Stimulated activated CD4-positive, alpha-beta T cell treated with anti-CD3 and anti-CD28 coated beads, Interleukin-12 subunit alpha, Interleukin-12 subunit beta, amount 100 ng/mL, for 4 hours (primary cell): ENCODE measurements around the gene TPO.
"Not testable (repeated sequence)": the region's sequence is repeated elsewhere in the genome, so short reads cannot be mapped to it uniquely, and the experiment has no call there.

Experiments
- DNase-seq: peaks from one replicate; pipeline ENCODE4 v3.0.0-alpha.2; 2020

Gene TPO

GRCh38 chr2:1486670-1487069 lies 73.4 kb downstream of the TPO start:
- no peak for DNase-seq

GRCh38 chr2:1487758-1488157 lies 74.5 kb downstream of the TPO start:
- no peak for DNase-seq

GRCh38 chr2:1488181-1488671 lies 75.0 kb downstream of the TPO start:
- DNase-seq, result no peak

- DNase-seq, result no peak
Measured at GRCh38 chr2:1488851-1489250, 75.6 kb downstream of the TPO start.

GRCh38 chr2:1489486-1489885 lies 76.2 kb downstream of the TPO start:
- no peak for DNase-seq

- not testable (repeated sequence) for DNase-seq
Measured at GRCh38 chr2:1490381-1490780, 77.1 kb downstream of the TPO start.

GRCh38 chr2:1491751-1492150 lies 78.5 kb downstream of the TPO start:
- no peak for DNase-seq

GRCh38 chr2:1492231-1492630 lies 79.0 kb downstream of the TPO start:
- DNase-seq, result not testable (repeated sequence)

- no peak for DNase-seq
Measured at GRCh38 chr2:1492711-1493430, 79.6 kb downstream of the TPO start.

- no peak for DNase-seq
Measured at GRCh38 chr2:1493431-1494126, 80.3 kb downstream of the TPO start.

GRCh38 chr2:1494257-1494656 lies 81.0 kb downstream of the TPO start:
- DNase-seq, result no peak

GRCh38 chr2:1494906-1495305 lies 81.6 kb downstream of the TPO start:
- no peak for DNase-seq

GRCh38 chr2:1495676-1496358 lies 82.6 kb downstream of the TPO start:
- no peak for DNase-seq

GRCh38 chr2:1496359-1496821 lies 83.1 kb downstream of the TPO start:
- no peak for DNase-seq

GRCh38 chr2:1497122-1497611 lies 83.9 kb downstream of the TPO start:
- no peak for DNase-seq

- no peak for DNase-seq
Measured at GRCh38 chr2:1498176-1498575, 84.9 kb downstream of the TPO start.

GRCh38 chr2:1499033-1499795 lies 86.0 kb downstream of the TPO start:
- no peak for DNase-seq

- DNase-seq, result no peak
Measured at GRCh38 chr2:1501038-1501851, 88.0 kb downstream of the TPO start.

- no peak for DNase-seq
Measured at GRCh38 chr2:1501991-1502390, 88.7 kb downstream of the TPO start.

GRCh38 chr2:1502891-1503304 lies 89.6 kb downstream of the TPO start:
- no peak for DNase-seq

GRCh38 chr2:1503471-1504310 lies 90.4 kb downstream of the TPO start:
- DNase-seq, result no peak
